ENCODE data around the gene COX18.
A peak's percentile ranks its signal among the peaks of the same experiment; 100 is the strongest.

Gene COX18

GRCh38 chr4:73051625-73052024 lies 17.9 kb downstream of the COX18 start:
- DNase-seq = no peak

- DNase-seq = no peak
Measured at GRCh38 chr4:73045879-73046278, 23.6 kb downstream of the COX18 start.

GRCh38 chr4:73037057-73037456 lies 32.5 kb downstream of the COX18 start:
- no peak for DNase-seq

- no peak for DNase-seq
Measured at GRCh38 chr4:73036123-73036522, 33.4 kb downstream of the COX18 start.

GRCh38 chr4:73034896-73035295 lies 34.6 kb downstream of the COX18 start:
- no peak for DNase-seq

- no peak for DNase-seq
Measured at GRCh38 chr4:73028621-73029020, 40.9 kb downstream of the COX18 start.

- peak; percentile 28 for DNase-seq
Measured at GRCh38 chr4:73021634-73022033, 47.9 kb downstream of the COX18 start.

GRCh38 chr4:73019462-73020047 lies 50.0 kb downstream of the COX18 start:
- DNase-seq = peak; percentile 33

GRCh38 chr4:73018595-73018994 lies 50.9 kb downstream of the COX18 start:
- no peak for DNase-seq

- no peak for DNase-seq
Measured at GRCh38 chr4:73013310-73013709, 56.2 kb downstream of the COX18 start.

- no peak for DNase-seq
Measured at GRCh38 chr4:73012673-73013072, 56.8 kb downstream of the COX18 start.

GRCh38 chr4:73011629-73011985 lies 57.9 kb downstream of the COX18 start:
- no peak for DNase-seq

GRCh38 chr4:73010789-73011628 lies 58.5 kb downstream of the COX18 start:
- no peak for DNase-seq

GRCh38 chr4:73007526-73008100 lies 61.9 kb downstream of the COX18 start:
- no peak for DNase-seq

GRCh38 chr4:73006286-73006990 lies 63.1 kb downstream of the COX18 start:
- DNase-seq = no peak

GRCh38 chr4:73005514-73005913 lies 64.0 kb downstream of the COX18 start:
- no peak for DNase-seq
